ENCODE measurements around the gene FCF1. TPM values are rescaled to one million over a fixed set of nuclear protein-coding genes. Genes with fewer than 3 reads are reported as not detected.

The FCF1 gene
- total RNA-seq, 1 donor from 2014 or later, result 64.1 TPM

GRCh38 chr14:74695406-74695805 lies 17.5 kb upstream of the FCF1 start:
- H3K9me3 ChIP-seq (ENCODE audit: insufficient read depth, low read depth, low read length), result no peaks in the 10 kb centered on the region
- no peak overlapping the region for H3K27ac ChIP-seq (ENCODE audit: low read depth, low read length)
- Mint-ChIP-seq H3K36me3 (ENCODE audit: low read depth, unreplicated experiment) (peaks cover 10% of the 10 kb centered on the region), H3K4me1 (ENCODE audit: low read depth, unreplicated experiment) (peaks cover 19% of the 10 kb centered on the region), H3K27me3 (ENCODE audit: low read depth, unreplicated experiment) (no peaks in the 10 kb centered on the region), H3K9me3 (ENCODE audit: unreplicated experiment) (peaks cover 2% of the 10 kb centered on the region), H3K27ac (ENCODE audit: unreplicated experiment) (no peak overlapping the region), H3K4me3 (ENCODE audit: unreplicated experiment) (no peak overlapping the region)
- FAIRE-seq (no peak), DNase-seq (ENCODE audit: low read depth) (no peak)
- H3K36me3 ChIP-seq (ENCODE audit: insufficient read depth, low read length), result peaks cover 7% of the 10 kb centered on the region
- peaks cover 72% of the 10 kb centered on the region for H3K79me2 ChIP-seq (ENCODE audit: insufficient read depth, low read length)
- no peak overlapping the region for H3K4me2 ChIP-seq (ENCODE audit: low read length)
- no peak overlapping the region for H2AFZ ChIP-seq (ENCODE audit: low read depth, low read length)
- TF ChIP-seq CTCF (IDR thresholded peaks at IDR 0.05; ENCODE audit: insufficient read depth, low read depth, low read length), result no peak
- H3K4me3 ChIP-seq (ENCODE audit: insufficient read depth, low read depth, low read length), result no peak overlapping the region
- H3K9ac ChIP-seq (ENCODE audit: low read length), result no peak overlapping the region
- peaks cover 58% of the 10 kb centered on the region for H4K20me1 ChIP-seq (ENCODE audit: insufficient read depth, low read length)
- no peaks in the 10 kb centered on the region for H3K27me3 ChIP-seq (ENCODE audit: insufficient read depth, low read length)
- H3K4me1 ChIP-seq (ENCODE audit: insufficient read depth, low read length), result peaks cover 7% of the 10 kb centered on the region

GRCh38 chr14:74697011-74697410 lies 15.9 kb upstream of the FCF1 start:
- DNase-seq (ENCODE audit: low read depth), result no peak
- peaks cover 19% of the 10 kb centered on the region for H3K4me1 Mint-ChIP-seq (ENCODE audit: low read depth, unreplicated experiment)

More at GRCh38 chr14:74697011-74697410, 15.9 kb upstream of the FCF1 start:
- Histone ChIP-seq H3K27me3 (ENCODE audit: insufficient read depth, low read length) (no peaks in the 10 kb centered on the region), H3K79me2 (ENCODE audit: insufficient read depth, low read length) (peaks cover 87% of the 10 kb centered on the region), H4K20me1 (ENCODE audit: insufficient read depth, low read length) (peaks cover 61% of the 10 kb centered on the region), H3K27ac (ENCODE audit: low read depth, low read length) (peak overlapping the region; percentile 20), H2AFZ (ENCODE audit: low read depth, low read length) (no peak overlapping the region), H3K4me3 (ENCODE audit: insufficient read depth, low read depth, low read length) (no peak overlapping the region), H3K9ac (ENCODE audit: low read length) (no peak overlapping the region), H3K36me3 (ENCODE audit: insufficient read depth, low read length) (peaks cover under 1% of the 10 kb centered on the region), H3K4me1 (ENCODE audit: insufficient read depth, low read length) (peaks cover 7% of the 10 kb centered on the region), H3K4me2 (ENCODE audit: low read length) (peak overlapping the region; percentile 24), H3K9me3 (ENCODE audit: insufficient read depth, low read depth, low read length) (peaks cover 2% of the 10 kb centered on the region)
- Mint-ChIP-seq H3K27ac (ENCODE audit: unreplicated experiment) (peak overlapping the region; percentile 79), H3K4me3 (ENCODE audit: unreplicated experiment) (no peak overlapping the region), H3K9me3 (ENCODE audit: unreplicated experiment) (peaks cover 7% of the 10 kb centered on the region), H3K27me3 (ENCODE audit: low read depth, unreplicated experiment) (no peaks in the 10 kb centered on the region), H3K36me3 (ENCODE audit: low read depth, unreplicated experiment) (peaks cover 15% of the 10 kb centered on the region)
- no peak for FAIRE-seq
- no peak for TF ChIP-seq EZH2 (IDR thresholded peaks at IDR 0.05; ENCODE audit: insufficient read depth, low read length)
- TF ChIP-seq CTCF (IDR thresholded peaks at IDR 0.05; ENCODE audit: insufficient read depth, low read depth, low read length), result no peak
